H1 (cell line): Measurements from ENCODE around the gene BTNL2. TPM values are rescaled to one million over a fixed set of nuclear protein-coding genes. Genes with fewer than 3 reads are reported as not detected.

Experiments used
- CTCF ChIA-PET: fragments of 300-600 bp; sonication (Branson Sonifier 250); formaldehyde crosslinking; loops from one replicate; lab custom pipeline; 2021; ENCODE audit not compliant: partially characterized antibody; lab: Charles Lee
- POLR2A ChIA-PET: fragments of 300-600 bp; sonication (Branson Sonifier 250); formaldehyde crosslinking; loops from one replicate; lab custom pipeline; 2021; ENCODE audit warnings: inconsistent platforms; ENCODE audit not compliant: partially characterized antibody; lab: Charles Lee
- DNase-seq, 2 experiments: peaks; one replicate each; pipeline versions ENCODE4 v3.0.0 to v3.0.0-alpha.2; 2010 to 2022; ENCODE audit warnings: low spot score in 2 of 2, low read depth in 1 of 2, mixed read lengths in 1 of 2
- FAIRE-seq: peaks from 2 replicates; lab custom pipeline; 2011; peaks lifted over from hg19 to GRCh38; lab: Jason Lieb, UNC
- H2AFZ ChIP-seq: 2 replicates; pipeline ENCODE4 v1.8.1; 2012; ENCODE audit warnings: low read length, inconsistent platforms
- H2AK5ac ChIP-seq: 2 replicates; pipeline ENCODE4 v1.6.1; 2013; ENCODE audit warnings: low read depth, low read length
- H2BK120ac ChIP-seq: replicated peaks from 2 replicates; pipeline ENCODE3; 2013; ENCODE audit warnings: low read depth, low read length, inconsistent platforms
- H2BK12ac ChIP-seq: 2 replicates; pipeline ENCODE4 v1.6.1; 2013; ENCODE audit warnings: low read depth, low read length
- H2BK15ac ChIP-seq: 2 replicates; pipeline ENCODE4 v1.6.1; 2013; ENCODE audit warnings: low read length
- H2BK20ac ChIP-seq: 2 replicates; pipeline ENCODE4 v1.6.1; 2013; ENCODE audit warnings: low read length
- H2BK5ac ChIP-seq: 2 replicates; pipeline ENCODE4 v1.6.1; 2013; ENCODE audit warnings: low read depth, low read length
- H3K14ac ChIP-seq: 2 replicates; pipeline ENCODE4 v1.6.1; 2013; ENCODE audit warnings: inconsistent platforms; ENCODE audit not compliant: insufficient read length
- H3K18ac ChIP-seq: 2 replicates; pipeline ENCODE4 v1.6.1; 2013; ENCODE audit warnings: low read length; ENCODE audit errors: extremely low read depth
- H3K23ac ChIP-seq: 2 replicates; pipeline ENCODE4 v1.6.1; 2013; ENCODE audit warnings: inconsistent platforms; ENCODE audit not compliant: insufficient read length
- H3K23me2 ChIP-seq: 2 replicates; pipeline ENCODE4 v1.6.1; 2013; ENCODE audit warnings: low read depth, low read length
- H3K27ac ChIP-seq: 2 replicates; pipeline ENCODE4 v1.6.1; 2011; ENCODE audit warnings: low read depth, low read length, inconsistent platforms
- H3K27me3 ChIP-seq, 4 experiments: replicated peaks in 1 of 4; 1 replicate in 1 of 4; 2 replicates in 3 of 4; pipeline versions ENCODE4 v1.6.1 to v1.8.1; 2011 to 2013; ENCODE audit warnings: low read length in 3 of 4, mild to moderate bottlenecking in 3 of 4, inconsistent platforms in 2 of 4, mixed read lengths in 2 of 4, moderate library complexity in 1 of 4; ENCODE audit not compliant: control insufficient read depth in 3 of 4, insufficient read depth in 3 of 4; ENCODE audit errors: extremely low read depth in 1 of 4
- H3K36me3 ChIP-seq, 4 experiments: 2 replicates each; pipeline versions ENCODE4 v1.6.1 to v1.8.1; 2011 to 2013; ENCODE audit warnings: mild to moderate bottlenecking in 4 of 4, low read length in 3 of 4, moderate library complexity in 2 of 4, control low read depth in 1 of 4, inconsistent platforms in 1 of 4; ENCODE audit not compliant: insufficient read depth in 4 of 4, control insufficient read depth in 2 of 4
- H3K4ac ChIP-seq: replicated peaks from 2 replicates; pipeline ENCODE3; 2013; ENCODE audit warnings: low read length, low read depth, mixed read lengths, inconsistent platforms; ENCODE audit not compliant: insufficient read length
- H3K4me1 ChIP-seq, 4 experiments: replicated peaks in 1 of 4; 1 replicate in 1 of 4; 2 replicates in 3 of 4; pipeline versions ENCODE4 v1.6.1 to v1.8.1; 2011 to 2013; ENCODE audit warnings: low read length in 3 of 4, inconsistent platforms in 2 of 4, mixed read lengths in 1 of 4; ENCODE audit not compliant: insufficient read depth in 4 of 4, control insufficient read depth in 3 of 4
- H3K4me2 ChIP-seq, 2 experiments: 2 replicates each; pipeline versions ENCODE4 v1.6.1 to v1.8.1; 2011 to 2013; ENCODE audit warnings: low read depth in 2 of 2, low read length in 2 of 2, control low read depth in 1 of 2, inconsistent platforms in 1 of 2, mild to moderate bottlenecking in 1 of 2; ENCODE audit not compliant: insufficient read depth in 1 of 2
- H3K4me3 ChIP-seq, 4 experiments: fragments of 200-600, 300-600 bp in 1 of 4; sonication (generic), shearing (Covaris generic), sonication (Bioruptor Twin) in 1 of 4; 2 replicates each; pipeline versions ENCODE4 v1.5.1 to v1.8.1; 2011 to 2016; ENCODE audit warnings: low read length in 4 of 4, low read depth in 3 of 4, control low read depth in 2 of 4, inconsistent platforms in 2 of 4, mild to moderate bottlenecking in 2 of 4, mixed read lengths in 1 of 4, moderate library complexity in 1 of 4; ENCODE audit not compliant: insufficient read depth in 2 of 4; ENCODE audit errors: extremely low read depth in 1 of 4
- H3K56ac ChIP-seq: replicated peaks from 2 replicates; pipeline ENCODE3; 2013; ENCODE audit warnings: low read depth, mild to moderate bottlenecking, mixed read lengths, low read length, inconsistent platforms; ENCODE audit not compliant: insufficient read length
- H3K79me1 ChIP-seq: 2 replicates; pipeline ENCODE4 v1.6.1; 2013; ENCODE audit warnings: low read depth, low read length, control low read depth
- H3K79me2 ChIP-seq, 2 experiments: 2 replicates each; pipeline versions ENCODE4 v1.6.1 to v1.8.1; 2012 to 2013; ENCODE audit warnings: low read length in 2 of 2, mild to moderate bottlenecking in 2 of 2, inconsistent platforms in 1 of 2; ENCODE audit not compliant: insufficient read depth in 2 of 2, control insufficient read depth in 1 of 2
- H3K9ac ChIP-seq, 4 experiments: replicated peaks in 1 of 4; 1 replicate in 1 of 4; 2 replicates in 3 of 4; pipeline versions ENCODE4 v1.6.1 to v1.8.1; 2011 to 2013; ENCODE audit warnings: low read depth in 3 of 4, low read length in 3 of 4, control low read depth in 2 of 4, mild to moderate bottlenecking in 2 of 4, moderate library complexity in 2 of 4, inconsistent platforms in 1 of 4; ENCODE audit errors: extremely low read depth in 1 of 4
- H3K9me3 ChIP-seq, 2 experiments: 2 replicates each; pipeline versions ENCODE4 v1.6.1 to v1.8.1; 2012 to 2013; ENCODE audit warnings: mild to moderate bottlenecking in 2 of 2, moderate library complexity in 2 of 2, control low read depth in 1 of 2, inconsistent platforms in 1 of 2, low read depth in 1 of 2, low read length in 1 of 2, mixed read lengths in 1 of 2; ENCODE audit not compliant: insufficient read depth in 2 of 2
- H4K20me1 ChIP-seq, 2 experiments: replicated peaks in 1 of 2; 2 replicates each; pipeline versions ENCODE3 to v1.8.1; 2011 to 2013; ENCODE audit warnings: inconsistent platforms in 2 of 2, low read length in 2 of 2, mild to moderate bottlenecking in 1 of 2; ENCODE audit not compliant: insufficient read depth in 2 of 2, control insufficient read depth in 1 of 2
- H4K5ac ChIP-seq: 2 replicates; pipeline ENCODE4 v1.6.1; 2013; ENCODE audit warnings: low read length, low read depth, mixed read lengths, inconsistent platforms; ENCODE audit not compliant: insufficient read length
- H4K8ac ChIP-seq: 2 replicates; pipeline ENCODE4 v1.8.0; 2013; ENCODE audit warnings: mild to moderate bottlenecking, moderate library complexity, low read length, inconsistent platforms; ENCODE audit not compliant: insufficient read depth; ENCODE audit errors: extremely low read depth
- H4K91ac ChIP-seq: replicated peaks from 2 replicates; pipeline ENCODE3; 2013; ENCODE audit warnings: low read length, mixed read lengths, inconsistent platforms; ENCODE audit not compliant: insufficient read length
- ASH2L ChIP-seq: fragments of 200-600, 300-600 bp; sonication (generic); IDR thresholded peaks from one replicate; pipeline ENCODE4 v1.7.1; 2017; ENCODE audit warnings: low read length
- BRCA1 ChIP-seq: IDR thresholded peaks from 2 replicates; pipeline ENCODE4 v1.6.1; 2012; ENCODE audit warnings: low read depth, low read length, improper control_type of control experiment
- CBX5 ChIP-seq: fragments of 300-800, 300-1000 bp; sonication (generic); IDR thresholded peaks from 2 replicates; pipeline ENCODE4 v1.7.1; 2016; ENCODE audit warnings: antibody characterized with exemption, low read length, low read depth
- CEBPB ChIP-seq: IDR thresholded peaks from 2 replicates; pipeline ENCODE4 v1.6.1; 2012; ENCODE audit warnings: low read depth, low read length
- CREB1 ChIP-seq: IDR thresholded peaks from 2 replicates; pipeline ENCODE4 v1.6.1; 2012; ENCODE audit warnings: inconsistent platforms
- NRF1 ChIP-seq: IDR thresholded peaks from 2 replicates; pipeline ENCODE4 v1.6.1; 2011; ENCODE audit warnings: mild to moderate bottlenecking, low read depth, low read length, improper control_type of control experiment
- POLR2AphosphoS5 ChIP-seq: IDR thresholded peaks from 2 replicates; pipeline ENCODE4 v1.6.1; 2011; ENCODE audit warnings: low read depth, low read length
- RBBP5 ChIP-seq: IDR thresholded peaks from 2 replicates; pipeline ENCODE4 v1.7.1; 2012; ENCODE audit warnings: low read depth, mild to moderate bottlenecking, inconsistent platforms, low read length, moderate library complexity, borderline replicate concordance
- SIX5 ChIP-seq: IDR thresholded peaks from 2 replicates; pipeline ENCODE4 v1.6.1; 2011; ENCODE audit warnings: mild to moderate bottlenecking, low read depth, low read length
- SP2 ChIP-seq: IDR thresholded peaks from 2 replicates; pipeline ENCODE4 v1.6.1; 2012; ENCODE audit warnings: mild to moderate bottlenecking, low read length, inconsistent platforms
- SP4 ChIP-seq: IDR thresholded peaks from 2 replicates; pipeline ENCODE4 v1.6.1; 2012; ENCODE audit warnings: low read length, inconsistent platforms
- WGBS, 2 experiments: shearing (Covaris generic) in 1 of 2; methylation state at CpG; one replicate each; pipeline versions ENCODE4 v1.1.6 to v1.1.7; 2013 to 2015; ENCODE audit warnings: low lambda C conversion rate in 2 of 2, mixed read lengths in 2 of 2, inconsistent platforms in 1 of 2, low coverage in 1 of 2, missing lambda C conversion rate in 1 of 2; ENCODE audit not compliant: insufficient replicate concordance in 2 of 2, insufficient coverage in 1 of 2, insufficient read length in 1 of 2; ENCODE audit errors: extremely low coverage in 1 of 2, missing lambda C conversion rate in 1 of 2; 5-methylcytosine and 5-hydroxymethylcytosine counted together
- polyA plus RNA-seq, 7 experiments: library from polyadenylated mRNA; depleted of rRNA in 3 of 7; stranded (reverse) in 5 of 7; unstranded in 2 of 7; fragments of >200 nt in 5 of 7; fragments of 200-250 nt in 2 of 7; gene quantifications; 1 replicate in 5 of 7; 2 replicates in 1 of 7; 4 replicates in 1 of 7; pipeline versions ENCODE4 v1.2.1 to v1.2.3, GENCODE V29; 2011 to 2013; ENCODE audit warnings: missing spikeins in 2 of 7, mixed read lengths in 2 of 7
- total RNA-seq: library from RNA; stranded (reverse); fragmentation: NEBNext Ultra II Directional; extraction: Animal tissue kit (Norgen Biotek cat#: 25700); gene quantifications from 2 replicates; pipeline ENCODE4 v1.2.1, GENCODE V29; 2021

BTNL2 gene
- total and polyA plus RNA-seq, 2 of the 8 experiments (the other 6 are each of a cell fraction or from before 2014, with no cell fraction given): not detected

GRCh38 chr6:32444433-32444832, 37.5 kb upstream of the BTNL2 start:
- no peak overlapping the region for H3K27ac ChIP-seq
- no peak for DNase-seq
- 65% methylated on average over 2 of the region's 2 CpGs; no CpG with 5 or more reads in 1 of the 2 experiments for WGBS, 2 experiments
- no peak overlapping the region for H2BK20ac ChIP-seq
- no peak for TF ChIP-seq SP4
- no peak for TF ChIP-seq BRCA1
- no peak for TF ChIP-seq CBX5
- TF ChIP-seq SP2: no peak
- no peak for TF ChIP-seq CREB1
- TF ChIP-seq CEBPB: no peak
- TF ChIP-seq NRF1: no peak
- no peak for TF ChIP-seq POLR2AphosphoS5
- no peak for TF ChIP-seq RBBP5
- TF ChIP-seq SIX5: no peak
- TF ChIP-seq ASH2L: no peak
- TF ChIP-seq, all 59 proteins: peak for 0
- Histone ChIP-seq H3K18ac (no peak overlapping the region), H4K8ac (no peak overlapping the region), H3K56ac (no peak overlapping the region), H4K91ac (no peak overlapping the region), H2BK5ac (no peak overlapping the region), H3K79me2 (no peaks in the 10 kb centered on the region), H2BK12ac (no peak overlapping the region), H3K23me2 (no peaks in the 10 kb centered on the region), H2BK15ac (no peak overlapping the region), H3K4ac (no peak overlapping the region), H3K4me2 (no peak overlapping the region), H3K4me3 (no peak overlapping the region), H3K9me3 (peaks cover 0 to 2% of the 10 kb centered on the region in 2 experiments; a peak in 1 of 4 replicates), H3K9ac (no peak overlapping the region), H2AFZ (no peak overlapping the region), H4K5ac (no peak overlapping the region), H3K27me3 (no peaks in the 10 kb centered on the region), H3K36me3 (no peaks in the 10 kb centered on the region), H3K23ac (no peak overlapping the region), H3K4me1 (peaks cover 0 to 2% (median 0%) of the 10 kb centered on the region in 4 experiments; a peak in 1 of 7 replicates), H3K14ac (no peak overlapping the region), H2BK120ac (no peak overlapping the region), H2AK5ac (no peak overlapping the region), H4K20me1 (no peaks in the 10 kb centered on the region), H3K79me1 (no peaks in the 10 kb centered on the region)
- ChIA-PET CTCF (interaction anchor here (1.0 to 1.3 kb wide), 3 partner anchors 16 to 256 kb away, joined by 3 to 4 read pairs (median 3); no protein-coding TSS in a partner anchor), POLR2A (no interaction called here)
- FAIRE-seq: no peak
